Kidney (tissue), 14 donors: Measurements from ENCODE around the gene PRAC2. TPM values are rescaled to one million over a fixed set of nuclear protein-coding genes. Genes with fewer than 3 reads are reported as not detected.

ENCODE experiments used
- DNase-seq, 5 donors: peaks; one replicate each; pipeline ENCODE4 v3.0.0-alpha.2; 2013 to 2020
- FAIRE-seq: peaks from 2 replicates; lab custom pipeline; 2012; peaks lifted over from hg19 to GRCh38; lab: Jason Lieb, UNC
- H3K27ac ChIP-seq, 2 donors: one replicate each; pipeline ENCODE4 v1.7.0; 2013; ENCODE audit warnings: low read depth in 2 of 2, low read length in 2 of 2, inconsistent platforms in 1 of 2
- H3K27me3 ChIP-seq: one replicate; pipeline ENCODE4 v1.7.1; 2013; ENCODE audit warnings: low read length, inconsistent platforms; ENCODE audit not compliant: control insufficient read depth, insufficient read depth
- H3K36me3 ChIP-seq, 3 donors: one replicate each; pipeline versions ENCODE4 v1.7.0 to v1.7.1; 2013; ENCODE audit warnings: low read length in 3 of 3, control low read depth in 1 of 3, inconsistent platforms in 1 of 3; ENCODE audit not compliant: insufficient read depth in 3 of 3, control insufficient read depth in 2 of 3
- H3K4me1 ChIP-seq, 3 donors: one replicate each; pipeline versions ENCODE4 v1.7.0 to v1.7.1; 2013; ENCODE audit warnings: low read length in 3 of 3, inconsistent platforms in 1 of 3, low read depth in 1 of 3; ENCODE audit not compliant: control insufficient read depth in 2 of 3, insufficient read depth in 2 of 3
- H3K4me3 ChIP-seq, 3 donors: one replicate each; pipeline versions ENCODE4 v1.7.0 to v1.8.1; 2013; ENCODE audit warnings: low read length in 3 of 3, control low read depth in 1 of 3, inconsistent platforms in 1 of 3
- H3K9ac ChIP-seq, 3 donors: one replicate each; pipeline versions ENCODE4 v1.7.0 to v1.7.1; 2013; ENCODE audit warnings: low read length in 3 of 3, control low read depth in 1 of 3, inconsistent platforms in 1 of 3
- H3K9me3 ChIP-seq, 3 donors: one replicate each; pipeline versions ENCODE4 v1.7.0 to v1.7.1; 2013; ENCODE audit warnings: low read length in 3 of 3, control low read depth in 1 of 3, inconsistent platforms in 1 of 3; ENCODE audit not compliant: control insufficient read depth in 2 of 3, insufficient read depth in 1 of 3
- intact Hi-C: fragments of 100-400 bp; cut with DNase I; formaldehyde crosslinking; loops from one replicate; pipeline ENCODE4 v1.11.1; 2022
- polyA plus RNA-seq: library from polyadenylated mRNA; stranded (reverse); fragments of 350-450 nt; fragmentation: Illumina TruSeq; extraction: RNeasy Lipid Tissue Mini Kit (QIAGEN cat#74804); gene quantifications from one replicate; pipeline ENCODE4 v1.2.3, GENCODE V29; 2014; ENCODE audit warnings: low read depth, low replicate concordance; ENCODE audit not compliant: insufficient read depth
- total RNA-seq: library from RNA; stranded (reverse); fragmentation: NEBNext Ultra II Directional; extraction: Animal tissue kit (Norgen Biotek cat#: 25700); gene quantifications from one replicate; pipeline ENCODE4 v1.2.1, GENCODE V29; 2021
- TF ChIP-seq, protein P1 (sequence below): IDR thresholded peaks from 3 replicates; pipeline ENCODE4 v1.5.1; 2012; ENCODE audit warnings: mild to moderate bottlenecking, moderate library complexity, borderline replicate concordance; ENCODE audit not compliant: insufficient read depth; ENCODE audit errors: extremely low read depth
- donor health status: control.
- donor health status: control.
- donor health status: control.
- donor health status: control.
- donor health status: control.
- donor health status: DM: yes; HTN: yes; CAD: no.
- donor health status: Normal renal cell carcinoma (clear cell type).

The PRAC2 gene
- total and polyA plus RNA-seq, 2 donors from 2014 or later = not detected

DNA sequence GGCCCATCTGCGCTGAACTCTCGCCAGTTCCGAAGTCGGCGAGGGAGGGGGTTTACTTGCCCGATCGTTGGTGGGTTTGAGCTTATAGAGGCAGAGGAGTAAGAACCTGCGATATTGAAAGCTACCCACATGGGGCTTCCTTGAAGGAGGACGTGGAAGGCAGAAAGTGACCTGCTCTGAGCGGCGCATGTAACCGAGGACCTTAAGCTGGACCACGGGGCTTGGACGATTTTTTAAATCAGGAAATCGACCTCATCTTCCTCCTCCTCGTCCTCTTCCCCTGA, 2.0 kb downstream of the PRAC2 start:
- peaks cover 92% of the 10 kb centered on the region for H3K27me3 ChIP-seq
- no peak overlapping the region for H3K27ac ChIP-seq
- H3K36me3 ChIP-seq = no peaks in the 10 kb centered on the region
- no peaks in the 10 kb centered on the region for H3K9me3 ChIP-seq
- intact Hi-C loops = loop anchor here (10.0 kb wide), 1 partner anchor 70 kb away; no protein-coding TSS in a partner anchor
- no peak overlapping the region for H3K9ac ChIP-seq
- TF ChIP-seq, protein P1, sequence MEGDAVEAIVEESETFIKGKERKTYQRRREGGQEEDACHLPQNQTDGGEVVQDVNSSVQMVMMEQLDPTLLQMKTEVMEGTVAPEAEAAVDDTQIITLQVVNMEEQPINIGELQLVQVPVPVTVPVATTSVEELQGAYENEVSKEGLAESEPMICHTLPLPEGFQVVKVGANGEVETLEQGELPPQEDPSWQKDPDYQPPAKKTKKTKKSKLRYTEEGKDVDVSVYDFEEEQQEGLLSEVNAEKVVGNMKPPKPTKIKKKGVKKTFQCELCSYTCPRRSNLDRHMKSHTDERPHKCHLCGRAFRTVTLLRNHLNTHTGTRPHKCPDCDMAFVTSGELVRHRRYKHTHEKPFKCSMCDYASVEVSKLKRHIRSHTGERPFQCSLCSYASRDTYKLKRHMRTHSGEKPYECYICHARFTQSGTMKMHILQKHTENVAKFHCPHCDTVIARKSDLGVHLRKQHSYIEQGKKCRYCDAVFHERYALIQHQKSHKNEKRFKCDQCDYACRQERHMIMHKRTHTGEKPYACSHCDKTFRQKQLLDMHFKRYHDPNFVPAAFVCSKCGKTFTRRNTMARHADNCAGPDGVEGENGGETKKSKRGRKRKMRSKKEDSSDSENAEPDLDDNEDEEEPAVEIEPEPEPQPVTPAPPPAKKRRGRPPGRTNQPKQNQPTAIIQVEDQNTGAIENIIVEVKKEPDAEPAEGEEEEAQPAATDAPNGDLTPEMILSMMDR = no peak
- FAIRE-seq (no peak), DNase-seq (no peak)
- H3K4me1 ChIP-seq = peaks cover 0 to 7% (median 0%) of the 10 kb centered on the region in 3 donors
- peak overlapping the region in 1 of 3 donors; percentile 20 for H3K4me3 ChIP-seq

DNA sequence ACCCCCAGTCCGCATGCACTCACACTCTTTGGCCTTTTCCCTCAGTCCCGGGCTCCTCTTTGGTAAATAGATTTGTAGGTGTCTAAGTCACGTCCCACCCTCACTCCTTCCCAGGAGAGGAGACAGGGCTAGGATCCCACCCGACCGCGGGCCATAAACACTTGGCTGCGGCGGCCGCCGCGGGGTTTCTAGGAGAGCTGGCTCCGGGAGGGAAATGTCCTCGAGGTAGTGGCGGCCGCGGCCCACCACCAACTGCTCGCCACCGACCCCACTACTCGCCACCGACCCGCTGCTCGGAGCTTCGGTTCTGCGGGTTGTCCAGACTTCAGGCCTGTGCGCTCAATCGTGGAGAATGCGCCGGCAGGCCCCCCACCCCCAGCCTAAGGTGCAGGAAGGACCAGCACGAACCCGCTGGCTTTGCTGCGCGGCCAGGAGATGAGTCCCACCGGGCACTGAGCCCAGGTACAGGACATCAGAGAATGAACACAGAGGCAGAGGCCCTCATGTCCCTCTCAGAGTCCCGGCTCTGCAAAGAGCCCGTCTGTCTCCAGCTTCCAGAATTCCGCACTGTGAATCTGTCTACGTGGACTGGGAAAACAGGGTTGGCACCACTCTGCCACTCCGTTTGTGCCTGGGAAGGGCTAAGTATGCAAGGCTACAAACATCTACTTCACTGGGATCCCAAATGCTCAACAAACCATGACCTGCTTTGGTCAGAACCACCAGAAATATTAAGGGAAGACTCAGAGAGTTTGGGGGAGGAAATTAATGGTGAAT, 2.5 kb downstream of the PRAC2 start:
- DNase-seq = no peak
- H3K9ac ChIP-seq = no peak overlapping the region
- TF ChIP-seq, protein P1 = no peak
- H3K4me1 ChIP-seq = peaks cover 0 to 7% (median 0%) of the 10 kb centered on the region in 3 donors
- FAIRE-seq = no peak
- H3K9me3 ChIP-seq = no peaks in the 10 kb centered on the region
- no peak overlapping the region for H3K4me3 ChIP-seq
- H3K27me3 ChIP-seq = peaks cover 93% of the 10 kb centered on the region
- no peak overlapping the region for H3K27ac ChIP-seq
- no peaks in the 10 kb centered on the region for H3K36me3 ChIP-seq
- intact Hi-C loops = loop anchor here (10.0 kb wide), 1 partner anchor 69 kb away; no protein-coding TSS in a partner anchor

DNA sequence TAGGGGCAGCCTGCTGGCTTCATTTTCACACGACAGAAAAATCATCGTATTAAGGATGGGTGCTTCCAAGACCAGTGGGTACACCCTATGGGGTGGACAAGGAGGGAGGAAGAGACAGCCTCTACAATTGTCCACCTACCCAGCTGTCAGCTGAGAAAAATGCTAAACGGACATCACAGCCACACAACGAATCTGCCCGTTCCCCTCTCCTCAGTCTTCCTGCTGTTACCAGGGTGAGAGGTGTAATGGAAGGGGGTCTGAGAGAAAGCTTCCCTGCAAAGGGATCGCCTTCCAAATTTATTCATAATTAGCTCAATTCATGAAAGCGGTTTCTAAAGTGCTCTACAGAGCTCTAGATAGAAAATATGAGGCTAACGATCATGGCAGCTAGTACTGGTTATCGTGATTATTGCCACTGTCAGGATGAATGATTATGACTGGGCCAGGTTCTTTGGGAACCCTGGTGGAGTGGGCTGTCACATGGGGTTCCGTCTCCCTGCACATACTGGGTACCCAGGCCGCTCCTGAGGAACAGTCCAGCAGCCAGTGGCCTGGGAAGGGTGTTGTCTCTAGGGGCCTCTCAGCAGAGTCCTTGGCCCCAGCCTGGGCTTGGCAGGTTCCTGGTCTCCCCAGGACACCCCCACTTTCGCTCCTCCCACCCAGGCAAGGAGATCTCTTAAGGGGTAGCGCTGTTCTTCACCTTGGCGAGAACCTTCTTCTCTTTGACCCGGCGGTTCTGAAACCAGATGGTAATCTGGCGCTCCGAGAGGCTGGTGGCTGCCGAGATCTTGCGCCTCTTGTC, 3.3 kb downstream of the PRAC2 start:
- intact Hi-C loops = loop anchor here (10.0 kb wide), 1 partner anchor 68 kb away; no protein-coding TSS in a partner anchor
- Histone ChIP-seq H3K4me1 (peaks cover 0 to 7% (median 0%) of the 10 kb centered on the region in 3 donors), H3K27ac (no peak overlapping the region), H3K36me3 (no peaks in the 10 kb centered on the region), H3K27me3 (peaks cover 92% of the 10 kb centered on the region), H3K9ac (no peak overlapping the region), H3K4me3 (no peak overlapping the region), H3K9me3 (no peaks in the 10 kb centered on the region)
- DNase-seq (no peak), FAIRE-seq (no peak)
- TF ChIP-seq, protein P1 = no peak
